Upper lobe of left lung (tissue), 6 donors: ENCODE measurements around the gene GATA3. TPM values are rescaled to one million over a fixed set of nuclear protein-coding genes. Genes with fewer than 3 reads are reported as not detected.

ENCODE experiments used
- ATAC-seq, 2 donors: fragments of 200-7000 bp; cut with Tn5 transposase; one replicate each; pipeline ENCODE4 v1.9.1; 2022; ENCODE audit warnings: mild to moderate bottlenecking in 2 of 2, moderate library complexity in 2 of 2; ENCODE audit not compliant: low FRiP score in 2 of 2
- DNase-seq, 2 donors: peaks; one replicate each; pipeline ENCODE4 v3.0.0-alpha.2; 2019 to 2020
- H3K27ac ChIP-seq, 4 donors: fragments of 200-600 bp; sonication (generic); one replicate each; pipeline ENCODE4 v1.5.1; 2016 to 2019
- H3K27me3 ChIP-seq, 4 donors: fragments of 200-600 bp; sonication (generic); one replicate each; pipeline ENCODE4 v1.5.1; 2017 to 2019
- H3K36me3 ChIP-seq, 4 donors: fragments of 200-600 bp; sonication (generic); one replicate each; pipeline ENCODE4 v1.5.1; 2016 to 2019
- H3K4me1 ChIP-seq, 4 donors: fragments of 200-600 bp; sonication (generic); one replicate each; pipeline ENCODE4 v1.5.1; 2018 to 2019
- H3K4me3 ChIP-seq, 4 donors: fragments of 200-600 bp; sonication (generic); one replicate each; pipeline ENCODE4 v1.5.1; 2017 to 2019; ENCODE audit warnings: mild to moderate bottlenecking in 2 of 4, moderate library complexity in 1 of 4
- H3K9me3 ChIP-seq, 4 donors: fragments of 200-600 bp; sonication (generic); one replicate each; pipeline ENCODE4 v1.5.1; 2018 to 2019
- CTCF ChIP-seq, 6 experiments: fragments of 450-650 bp in 4 of 6; fragments of 200-600 bp in 2 of 6; sonication (generic) in 2 of 6; IDR thresholded peaks; one replicate each; pipeline ENCODE4 v1.5.1; 2016 to 2019; ENCODE audit warnings: antibody characterized with exemption in 6 of 6
- EP300 ChIP-seq, 4 donors: sonication (generic); formaldehyde crosslinking; IDR thresholded peaks; one replicate each; pipeline ENCODE4 v1.5.1; 2017; ENCODE audit warnings: antibody characterized with exemption in 4 of 4, control low read depth in 2 of 4
- POLR2A ChIP-seq, 4 donors: fragments of 450-650 bp; IDR thresholded peaks; one replicate each; pipeline ENCODE4 v1.5.1; 2016 to 2017; ENCODE audit warnings: antibody characterized with exemption in 4 of 4, mild to moderate bottlenecking in 2 of 4
- POLR2AphosphoS5 ChIP-seq, 2 donors: sonication (generic); formaldehyde crosslinking; IDR thresholded peaks; one replicate each; pipeline ENCODE4 v1.5.1; 2017; ENCODE audit warnings: antibody characterized with exemption in 2 of 2
- WGBS, 2 donors: methylation state at CpG; one replicate each; pipeline ENCODE4 v1.1.5; 2017 to 2018; 5-methylcytosine and 5-hydroxymethylcytosine counted together
- total RNA-seq, 6 donors: library from RNA; depleted of rRNA in 4 of 6; stranded (reverse); fragments of >200 nt in 4 of 6; gene quantifications; one replicate each; pipeline versions ENCODE4 v1.1.0 to v1.2.1, GENCODE V29; 2016 to 2021
- donor health status: DM: no; HTN: no; CAD: no; lungs with moderate emphysema.
- donor health status: DM: no; HTN: yes; CAD: no; lungs with severe emphysema.

GATA3 gene
- total RNA-seq, 6 donors from 2014 or later: 0.22 to 6.3 (median 2.7) TPM

- H3K36me3 ChIP-seq: no peaks in the 10 kb centered on the region
- H3K27me3 ChIP-seq: peaks cover 0 to 28% (median 11%) of the 10 kb centered on the region in 4 donors
- peaks cover 16 to 56% (median 32%) of the 10 kb centered on the region in 4 donors for H3K4me1 ChIP-seq
- H3K4me3 ChIP-seq: peak overlapping the region in 2 of 4 donors; percentile 17 to 32
- DNase-seq (no peak), ATAC-seq (no peak)
- no peaks in the 10 kb centered on the region for H3K9me3 ChIP-seq
- TF ChIP-seq EP300 (IDR thresholded peaks at IDR 0.05): no peak
- peak in 1 of 2 donors; percentile 32 for TF ChIP-seq POLR2AphosphoS5 (IDR thresholded peaks at IDR 0.05)
- H3K27ac ChIP-seq: peak overlapping the region; percentile 34 to 86 (median 50)
- 10 to 18% methylated on average over 15 of the region's 15 CpGs for WGBS, 2 donors
Observed at GRCh38 chr10:8060010-8060703, 5.7 kb downstream of the GATA3 start.

GRCh38 chr10:8060704-8061121 lies 6.2 kb downstream of the GATA3 start:
- TF ChIP-seq POLR2AphosphoS5 (IDR thresholded peaks at IDR 0.05) (no peak), EP300 (IDR thresholded peaks at IDR 0.05) (no peak), POLR2A (IDR thresholded peaks at IDR 0.05) (no peak), CTCF (IDR thresholded peaks at IDR 0.05) (no peak)
- peaks cover 15 to 53% (median 30%) of the 10 kb centered on the region in 4 donors for H3K4me1 ChIP-seq
- WGBS, 2 donors: 29 to 31% methylated on average over 10 of the region's 10 CpGs
- no peak for DNase-seq
- H3K27me3 ChIP-seq: peaks cover 0 to 23% (median 7%) of the 10 kb centered on the region in 4 donors
- no peaks in the 10 kb centered on the region for H3K9me3 ChIP-seq
- no peak for ATAC-seq
- no peaks in the 10 kb centered on the region for H3K36me3 ChIP-seq
- H3K4me3 ChIP-seq: peak overlapping the region in 2 of 4 donors; percentile 17 to 32
- H3K27ac ChIP-seq: peak overlapping the region in 3 of 4 donors; percentile 43 to 86 (median 57)

- WGBS, 2 donors: 66 to 69% methylated on average over 13 to 17 of the region's 17 CpGs
Observed at GRCh38 chr10:8061274-8062211, 7.1 kb downstream of the GATA3 start.

GRCh38 chr10:8063128-8063908 lies 8.8 kb downstream of the GATA3 start:
- H3K27ac ChIP-seq: no peak overlapping the region
- peaks cover 11 to 38% (median 26%) of the 10 kb centered on the region in 4 donors for H3K4me1 ChIP-seq
- no peaks in the 10 kb centered on the region for H3K36me3 ChIP-seq
- WGBS, 2 donors: 61 to 68% methylated on average over 15 of the region's 15 CpGs
- no peak for TF ChIP-seq POLR2AphosphoS5 (IDR thresholded peaks at IDR 0.05)
- TF ChIP-seq POLR2A (IDR thresholded peaks at IDR 0.05): no peak
- no peak for TF ChIP-seq EP300 (IDR thresholded peaks at IDR 0.05)
- TF ChIP-seq CTCF (IDR thresholded peaks at IDR 0.05): no peak
- H3K4me3 ChIP-seq: no peak overlapping the region
- DNase-seq (no peak), ATAC-seq (no peak)
- H3K27me3 ChIP-seq: peaks cover 0 to 7% (median 2%) of the 10 kb centered on the region in 4 donors
- no peaks in the 10 kb centered on the region for H3K9me3 ChIP-seq

More at GRCh38 chr10:8061274-8062211, 7.1 kb downstream of the GATA3 start:
- no peaks in the 10 kb centered on the region for H3K36me3 ChIP-seq
- ATAC-seq: no peak
- H3K27me3 ChIP-seq: peaks cover 0 to 15% (median 2%) of the 10 kb centered on the region in 4 donors
- peak in 1 of 2 donors; percentile 66 for DNase-seq
- peak overlapping the region in 2 of 4 donors; percentile 17 to 32 for H3K4me3 ChIP-seq
- TF ChIP-seq EP300 (IDR thresholded peaks at IDR 0.05) (no peak), POLR2AphosphoS5 (IDR thresholded peaks at IDR 0.05) (no peak), POLR2A (IDR thresholded peaks at IDR 0.05) (no peak), CTCF (IDR thresholded peaks at IDR 0.05) (no peak)
- peak overlapping the region in 3 of 4 donors; percentile 43 to 57 (median 54) for H3K27ac ChIP-seq
- H3K9me3 ChIP-seq: no peaks in the 10 kb centered on the region
- peaks cover 15 to 50% (median 29%) of the 10 kb centered on the region in 4 donors for H3K4me1 ChIP-seq
